Retina (tissue), 1 donor: ENCODE data around the gene TNIK.

ENCODE experiments used
- DNase-seq: peaks from one replicate; pipeline ENCODE4 v3.0.0-alpha.2; 2016

The TNIK gene

GRCh38 chr3:171335559-171335958 lies 124.6 kb downstream of the TNIK start:
- no peak for DNase-seq

DNA sequence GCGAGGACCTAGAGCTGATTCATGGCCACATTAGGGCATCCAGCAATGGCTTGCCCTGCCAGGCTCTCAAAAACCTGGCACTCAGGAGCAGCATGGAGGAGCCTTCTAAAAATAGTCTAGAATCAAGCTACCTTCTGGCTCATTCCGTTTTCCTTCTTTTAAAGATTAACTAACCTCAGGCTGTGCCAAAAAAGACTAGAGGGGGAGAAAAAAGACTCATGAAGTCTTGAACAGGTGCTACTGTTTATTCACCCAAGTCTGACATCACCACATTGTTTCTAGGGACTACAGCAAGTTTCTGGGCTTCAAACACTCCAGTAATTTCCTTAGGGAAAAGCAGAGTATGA lies 125.8 kb downstream of the TNIK start:
- no peak for DNase-seq

GRCh38 chr3:171333784-171334464 lies 126.3 kb downstream of the TNIK start:
- DNase-seq = no peak

DNA sequence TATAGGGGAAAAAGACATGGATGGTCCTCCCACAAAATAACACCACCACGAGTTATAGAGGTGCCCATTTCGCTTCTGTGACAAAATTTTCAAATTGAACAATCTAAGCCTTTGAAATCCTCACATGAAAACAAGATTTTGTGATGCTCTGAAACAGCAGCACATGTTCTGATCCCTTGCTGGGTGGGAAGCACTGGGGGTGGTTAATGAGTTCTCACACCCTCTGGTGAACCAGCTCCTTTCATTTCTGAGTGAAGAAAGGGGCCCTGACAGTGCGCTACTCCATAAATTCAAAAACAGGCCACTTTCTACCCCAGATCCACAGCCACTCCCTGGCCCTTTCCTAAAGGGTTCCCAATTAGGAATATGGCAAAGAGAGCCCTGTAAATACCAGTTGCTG lies 129.3 kb downstream of the TNIK start:
- DNase-seq = no peak

DNA sequence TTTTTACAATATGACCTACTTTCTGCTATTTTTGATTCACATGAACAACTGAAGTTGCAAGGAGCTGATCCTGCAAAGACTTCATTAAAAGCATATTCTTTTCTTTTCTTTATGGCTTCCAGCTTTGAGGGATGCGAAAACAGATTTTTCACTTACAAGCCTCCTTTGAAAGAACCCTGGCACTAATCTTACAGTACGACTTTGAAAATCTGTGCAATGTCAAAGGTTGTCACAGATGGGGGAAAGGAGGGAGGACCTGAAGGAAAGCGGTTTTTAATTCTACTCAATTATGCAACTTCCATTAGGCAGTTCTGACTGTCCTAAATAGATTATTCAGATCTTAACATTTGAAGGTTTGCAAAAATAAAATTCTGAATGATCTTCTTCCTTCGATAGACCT lies 130.5 kb downstream of the TNIK start:
- peak; percentile 47 for DNase-seq

DNA sequence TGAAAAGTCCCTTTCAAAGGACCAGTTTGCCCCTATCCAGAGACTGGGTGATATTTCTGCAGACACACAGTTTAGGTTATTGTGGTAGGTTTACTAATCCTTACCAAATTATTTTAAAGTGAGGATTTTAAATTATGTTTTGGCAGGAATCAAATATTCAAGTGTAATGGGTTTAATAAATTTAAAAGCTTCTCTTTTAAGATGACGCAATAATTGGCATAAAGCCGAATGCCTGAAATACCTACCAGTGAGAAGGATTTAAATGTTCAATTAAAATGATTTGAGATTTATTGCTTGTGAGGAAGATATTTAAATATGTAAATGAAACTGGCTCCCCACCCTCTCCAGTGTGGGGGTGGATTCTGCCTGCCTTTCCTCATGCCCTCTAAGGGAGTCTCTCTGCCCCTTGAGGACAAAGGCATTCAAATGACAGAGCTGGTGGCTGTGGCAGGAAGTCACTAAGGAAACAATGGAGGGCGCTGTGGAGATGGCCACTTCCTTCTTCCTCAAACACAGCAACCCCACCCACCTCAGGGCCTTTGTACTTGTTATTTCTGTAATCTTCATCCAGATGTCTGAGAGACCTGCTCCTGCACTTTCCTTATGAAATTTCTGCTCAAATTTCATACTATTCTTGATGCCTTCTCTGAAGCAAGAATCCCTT lies 131.7 kb downstream of the TNIK start:
- DNase-seq = peak; percentile 39

DNA sequence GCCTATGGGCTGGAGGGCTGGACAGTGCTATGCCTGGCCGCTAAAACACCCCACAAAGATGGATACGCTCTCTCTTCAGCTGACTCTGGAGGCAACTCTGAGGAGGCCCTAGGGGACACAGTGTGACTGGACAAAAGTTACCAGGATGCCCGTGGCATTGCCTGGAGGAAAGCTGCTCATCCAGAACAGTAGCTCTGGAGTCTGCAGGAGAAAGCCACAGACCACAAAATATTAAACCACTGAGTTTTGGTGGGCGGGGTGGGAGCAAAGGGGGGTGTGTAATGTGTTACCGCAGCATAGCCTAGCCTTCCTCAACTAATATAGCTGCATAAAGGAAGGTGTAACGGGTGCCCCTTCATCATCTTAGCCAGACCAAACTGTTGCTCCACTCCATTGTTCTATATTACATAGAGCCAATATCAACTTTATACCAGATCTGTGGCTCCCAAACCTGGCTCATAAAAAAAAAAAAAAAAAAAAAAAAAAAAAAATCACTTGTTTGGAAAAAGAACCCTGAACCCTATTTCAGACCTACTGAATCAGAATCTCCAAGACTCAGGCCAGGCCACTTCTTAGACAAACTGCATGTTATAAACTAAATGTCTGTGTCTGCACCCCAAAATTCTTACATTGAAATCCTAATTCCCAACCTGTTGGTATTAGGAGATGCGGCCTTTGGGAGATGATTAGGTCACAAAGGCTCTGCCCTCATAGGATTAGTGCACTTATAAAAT lies 132.6 kb downstream of the TNIK start:
- DNase-seq = no peak

DNA sequence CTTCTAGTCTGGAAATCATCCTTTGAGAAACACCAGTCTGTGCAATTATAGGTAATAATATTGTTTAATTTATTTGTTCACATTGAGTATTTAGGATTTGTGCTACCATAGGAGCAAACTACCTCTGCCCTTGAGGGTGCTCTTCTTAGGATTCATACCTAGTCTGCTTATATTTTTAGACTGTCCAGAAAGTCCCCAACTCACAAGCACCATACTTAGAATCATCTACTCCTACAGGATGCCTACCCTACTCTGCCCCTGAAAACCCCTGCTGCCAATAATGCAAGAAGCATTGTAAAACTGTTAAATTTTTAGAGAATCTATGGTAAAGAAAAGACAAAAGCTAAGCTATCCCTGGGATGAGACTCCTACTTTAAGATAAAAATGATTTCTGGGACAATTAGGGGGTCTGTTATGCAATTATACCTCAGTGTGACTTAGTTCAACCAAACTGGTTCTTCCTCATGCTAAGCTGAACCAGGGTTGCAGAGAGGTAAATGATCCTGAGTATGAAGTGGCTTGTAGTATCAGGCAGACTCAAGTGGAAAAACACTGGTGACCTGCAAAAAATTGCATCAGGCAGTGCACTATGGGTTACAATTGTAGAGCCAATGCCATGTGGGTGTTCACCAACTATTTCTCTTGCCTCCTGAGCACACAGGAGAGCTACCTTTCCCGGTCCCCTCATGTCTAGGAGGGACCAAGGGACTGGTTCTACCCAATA lies 133.3 kb downstream of the TNIK start:
- DNase-seq = no peak

DNA sequence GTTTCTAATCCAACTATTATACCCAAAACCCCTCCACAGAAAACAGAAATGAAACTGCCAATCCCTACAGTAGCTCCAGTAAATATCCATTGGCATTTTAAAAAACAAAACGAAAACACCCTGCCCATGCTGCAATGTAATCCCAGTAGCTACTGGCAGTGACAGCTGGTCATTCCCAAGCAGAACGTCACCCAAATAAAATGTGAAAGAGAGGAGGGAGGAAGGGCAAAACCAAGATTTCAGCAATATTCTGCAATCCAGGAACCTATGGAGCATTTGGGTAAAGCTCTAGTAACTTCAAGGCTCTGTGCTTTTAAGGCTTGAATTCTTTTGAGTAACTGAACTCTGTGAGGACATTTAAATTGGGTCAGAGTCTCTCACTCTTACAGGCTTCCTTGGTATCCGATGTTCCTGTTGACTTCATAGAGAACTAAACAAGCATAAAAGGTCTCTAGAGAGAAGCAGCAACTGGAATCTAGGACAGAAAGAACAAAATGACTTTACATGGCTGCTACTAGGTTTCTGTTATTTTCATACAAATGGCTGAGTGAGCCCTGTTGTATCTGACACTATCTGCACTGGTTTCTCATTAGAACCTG lies 136.2 kb downstream of the TNIK start:
- DNase-seq = no peak

- no peak for DNase-seq
These were observed 138.4 kb downstream of the TNIK start for GRCh38 chr3:171321559-171322360.

DNA sequence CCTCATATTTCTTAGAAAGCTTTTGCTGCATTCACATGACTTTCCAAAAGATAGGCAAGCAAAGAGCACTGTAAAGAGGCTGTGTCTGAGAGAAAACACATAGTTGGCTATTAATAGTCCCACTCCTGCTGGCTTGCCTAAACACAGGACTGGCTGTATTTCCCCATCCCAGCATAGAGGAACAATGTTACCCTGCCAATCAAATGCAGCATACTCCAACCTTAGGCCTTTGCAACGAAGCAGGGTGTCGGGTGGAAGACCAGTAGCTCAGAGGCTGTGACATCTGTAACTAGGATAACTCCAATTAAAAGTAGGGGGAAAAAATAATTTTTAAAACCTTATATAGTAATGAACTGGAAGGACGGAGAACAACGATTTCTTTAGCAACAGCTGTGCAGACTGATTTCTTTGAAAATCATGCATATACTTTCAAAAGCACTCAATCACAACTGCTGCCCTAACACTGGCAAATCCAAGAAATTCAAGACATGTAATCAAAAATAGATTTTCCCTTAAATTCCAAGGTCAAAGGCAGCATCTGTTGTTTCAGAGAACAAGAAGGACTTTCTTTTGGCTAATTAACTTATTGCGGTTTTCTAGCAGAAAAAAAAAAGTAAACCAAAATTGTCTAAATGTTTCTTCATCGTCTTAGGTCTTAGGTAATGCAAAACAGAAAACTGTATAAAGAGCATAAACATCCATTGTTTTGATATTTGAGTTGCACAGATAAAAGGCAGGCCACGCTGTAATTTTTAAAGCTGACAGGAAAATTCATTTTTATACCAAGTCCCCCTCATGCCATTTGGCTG lies 139.3 kb downstream of the TNIK start:
- DNase-seq = peak; percentile 16

GRCh38 chr3:171317171-171317570 lies 143.0 kb downstream of the TNIK start:
- no peak for DNase-seq

GRCh38 chr3:171315919-171316318 lies 144.3 kb downstream of the TNIK start:
- no peak for DNase-seq

GRCh38 chr3:171315101-171315500 lies 145.1 kb downstream of the TNIK start:
- DNase-seq = no peak

DNA sequence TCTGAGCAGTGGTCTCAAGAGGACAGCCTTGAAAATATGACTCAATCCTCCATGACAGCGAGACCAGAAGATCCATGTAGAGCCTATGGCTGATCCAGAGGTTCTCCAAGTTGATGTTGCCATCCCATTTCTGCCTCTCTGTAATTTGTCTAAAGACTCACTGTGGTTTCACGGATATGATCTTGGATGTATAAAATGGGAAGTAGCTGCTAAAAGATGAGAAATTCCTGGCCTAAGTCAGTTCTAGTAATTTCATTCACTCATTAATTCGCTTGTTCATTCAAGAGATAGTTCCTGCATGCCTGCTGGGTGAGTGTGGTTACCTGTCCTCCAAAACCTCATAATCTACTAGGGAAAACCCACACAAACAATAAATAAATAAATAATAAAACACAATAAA lies 145.9 kb downstream of the TNIK start:
- no peak for DNase-seq

- DNase-seq = no peak
These were observed 146.5 kb downstream of the TNIK start for GRCh38 chr3:171313702-171314101.

GRCh38 chr3:171312741-171313140 lies 147.5 kb downstream of the TNIK start:
- no peak for DNase-seq

DNA sequence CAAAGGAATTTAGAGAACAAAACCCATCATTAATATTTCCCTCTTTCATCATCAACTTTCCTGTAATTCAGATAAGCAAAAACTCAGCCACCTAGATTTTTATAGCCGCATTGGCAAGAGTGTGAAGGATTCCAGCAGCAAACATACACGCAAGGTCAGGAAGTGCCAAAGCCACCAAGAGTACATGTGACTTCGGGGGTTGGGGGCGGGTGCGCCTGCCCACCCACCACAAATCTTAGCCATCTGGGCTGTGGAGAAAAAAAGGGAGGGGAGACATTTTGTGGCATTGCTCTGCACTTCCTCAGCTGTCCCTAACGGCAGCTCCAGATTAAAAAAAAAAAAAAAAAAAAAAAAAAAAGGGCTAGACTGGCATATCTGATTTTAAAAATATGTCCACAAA lies 148.4 kb downstream of the TNIK start:
- no peak for DNase-seq

GRCh38 chr3:171309906-171310359 lies 150.3 kb downstream of the TNIK start:
- DNase-seq = no peak

GRCh38 chr3:171307988-171308387 lies 152.2 kb downstream of the TNIK start:
- no peak for DNase-seq

GRCh38 chr3:171307046-171307585 lies 153.1 kb downstream of the TNIK start:
- DNase-seq = no peak
